Smooth muscle cell (in vitro differentiated cells): Measurements from ENCODE around the gene CEP41. TPM values are rescaled to one million over a fixed set of nuclear protein-coding genes. Genes with fewer than 3 reads are reported as not detected.

Source experiments
- DNase-seq: peaks from one replicate; lab custom pipeline; 2025; ENCODE audit not compliant: unreplicated experiment; lab: John Stamatoyannopoulos, UW
- H2AFZ ChIP-seq: fragments of 200-600 bp; sonication (generic); 2 replicates; pipeline ENCODE4 v1.6.0; 2016; ENCODE audit warnings: antibody characterized with exemption, low read depth, mild to moderate bottlenecking
- H3F3A ChIP-seq: fragments of 200-600 bp; sonication (generic); 2 replicates; pipeline ENCODE4 v1.6.0; 2017; ENCODE audit warnings: antibody characterized with exemption, low read depth
- H3K27ac ChIP-seq: fragments of 200-600 bp; sonication (generic); 2 replicates; pipeline ENCODE4 v1.5.1; 2016; ENCODE audit warnings: low read depth, mild to moderate bottlenecking
- H3K27me3 ChIP-seq: fragments of 200-600 bp; sonication (generic); 2 replicates; pipeline ENCODE4 v1.6.1; 2016; ENCODE audit warnings: low read depth, mild to moderate bottlenecking
- H3K36me3 ChIP-seq: fragments of 200-600 bp; sonication (generic); 2 replicates; pipeline ENCODE4 v1.5.1; 2016; ENCODE audit warnings: low read depth
- H3K4me1 ChIP-seq: fragments of 200-600 bp; sonication (generic); 2 replicates; pipeline ENCODE4 v1.5.1; 2016; ENCODE audit warnings: low read depth
- H3K4me2 ChIP-seq: fragments of 200-600 bp; sonication (generic); 2 replicates; pipeline ENCODE4 v1.6.0; 2016; ENCODE audit warnings: mild to moderate bottlenecking
- H3K4me3 ChIP-seq: fragments of 200-600 bp; sonication (generic); 2 replicates; pipeline ENCODE4 v1.5.1; 2016; ENCODE audit warnings: mild to moderate bottlenecking
- H3K79me2 ChIP-seq: fragments of 200-600 bp; sonication (generic); 2 replicates; pipeline ENCODE4 v1.6.0; 2016; ENCODE audit warnings: low read depth, mild to moderate bottlenecking
- H3K9ac ChIP-seq: fragments of 200-600 bp; sonication (generic); 2 replicates; pipeline ENCODE4 v1.6.0; 2016; ENCODE audit warnings: low read depth
- H3K9me3 ChIP-seq: fragments of 200-600 bp; sonication (generic); replicated peaks from 2 replicates; pipeline ENCODE4 v1.5.1; 2016; ENCODE audit warnings: low read depth
- H4K20me1 ChIP-seq: fragments of 200-600 bp; sonication (generic); 2 replicates; pipeline ENCODE4 v1.6.0; 2016; ENCODE audit warnings: low read depth
- WGBS: methylation state at CpG from one replicate; pipeline ENCODE4 v1.1.7; 2016; ENCODE audit warnings: low lambda C conversion rate; 5-methylcytosine and 5-hydroxymethylcytosine counted together
- polyA plus RNA-seq: library from polyadenylated mRNA; unstranded; fragments of >200 nt; fragmentation: Nextera tagmentation; extraction: Ambion mirVana; gene quantifications from 2 replicates; pipeline ENCODE4 v1.2.1, GENCODE V29; 2016
- total RNA-seq: library from RNA; depleted of rRNA; stranded (reverse); fragments of >200 nt; gene quantifications from 2 replicates; pipeline ENCODE4 v1.2.3, GENCODE V29; 2014
- TF ChIP-seq, protein P1 (sequence below): fragments of 200-600 bp; sonication (generic); IDR thresholded peaks from 2 replicates; pipeline ENCODE4 v1.5.1; 2017; ENCODE audit warnings: borderline replicate concordance, mild to moderate bottlenecking, antibody characterized with exemption; ENCODE audit not compliant: insufficient read depth, poor library complexity, severe bottlenecking

The CEP41 gene
- total and polyA plus RNA-seq, 2 experiments from 2014 or later = 18.3 to 35.1 TPM

DNA sequence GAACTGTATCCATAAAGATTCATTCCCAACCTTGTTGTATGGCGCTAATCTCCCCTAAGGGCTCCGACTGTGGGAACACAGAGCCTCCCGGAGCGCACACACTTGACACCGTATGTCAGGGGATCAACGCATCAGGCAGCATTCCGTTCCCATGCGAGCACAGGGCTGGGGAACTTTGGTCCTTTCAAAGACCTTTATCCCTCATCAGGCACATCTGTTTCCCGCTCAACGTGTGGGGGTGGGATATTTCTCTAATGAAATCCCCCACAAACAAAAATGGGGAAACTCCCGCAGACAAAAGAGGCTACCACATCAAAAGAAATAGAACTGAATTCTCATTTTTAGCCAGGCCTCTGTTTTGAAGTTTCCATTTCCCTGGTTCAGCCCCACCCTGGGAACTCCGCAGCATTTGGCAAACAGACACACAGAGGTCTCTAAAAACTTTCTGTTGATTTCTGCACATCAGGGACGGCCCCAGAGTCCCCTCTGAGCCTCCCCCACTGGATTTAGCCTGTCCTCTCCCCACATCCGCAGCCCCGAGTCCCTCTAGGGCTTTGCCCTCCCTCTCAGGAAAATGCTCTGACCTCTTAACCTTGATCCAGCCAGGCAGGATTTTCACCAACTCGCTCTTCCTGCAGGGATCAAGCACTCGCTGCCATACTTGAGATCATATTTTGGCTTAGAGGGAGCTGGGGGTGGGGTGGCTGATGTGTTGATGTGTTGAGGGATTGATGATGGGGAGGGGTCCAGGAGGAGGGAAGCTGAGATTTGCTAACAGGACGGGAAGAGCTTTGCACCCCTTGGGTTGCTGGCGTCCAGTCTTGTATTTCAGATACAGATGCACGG, 89.6 kb downstream of the CEP41 start:
- Histone ChIP-seq H2AFZ (peak overlapping the region; percentile 46), H3K9ac (peak overlapping the region; percentile 19), H3F3A (peaks cover 28% of the 10 kb centered on the region), H3K9me3 (no peaks in the 10 kb centered on the region), H3K36me3 (no peaks in the 10 kb centered on the region), H3K4me1 (peaks cover 43% of the 10 kb centered on the region), H3K4me3 (no peak overlapping the region), H3K27me3 (no peaks in the 10 kb centered on the region), H3K27ac (peak overlapping the region; percentile 41), H4K20me1 (no peaks in the 10 kb centered on the region), H3K79me2 (no peaks in the 10 kb centered on the region), H3K4me2 (peak overlapping the region; percentile 73)
- 12% methylated on average over 20 of the region's 20 CpGs for WGBS
- TF ChIP-seq, protein P1, sequence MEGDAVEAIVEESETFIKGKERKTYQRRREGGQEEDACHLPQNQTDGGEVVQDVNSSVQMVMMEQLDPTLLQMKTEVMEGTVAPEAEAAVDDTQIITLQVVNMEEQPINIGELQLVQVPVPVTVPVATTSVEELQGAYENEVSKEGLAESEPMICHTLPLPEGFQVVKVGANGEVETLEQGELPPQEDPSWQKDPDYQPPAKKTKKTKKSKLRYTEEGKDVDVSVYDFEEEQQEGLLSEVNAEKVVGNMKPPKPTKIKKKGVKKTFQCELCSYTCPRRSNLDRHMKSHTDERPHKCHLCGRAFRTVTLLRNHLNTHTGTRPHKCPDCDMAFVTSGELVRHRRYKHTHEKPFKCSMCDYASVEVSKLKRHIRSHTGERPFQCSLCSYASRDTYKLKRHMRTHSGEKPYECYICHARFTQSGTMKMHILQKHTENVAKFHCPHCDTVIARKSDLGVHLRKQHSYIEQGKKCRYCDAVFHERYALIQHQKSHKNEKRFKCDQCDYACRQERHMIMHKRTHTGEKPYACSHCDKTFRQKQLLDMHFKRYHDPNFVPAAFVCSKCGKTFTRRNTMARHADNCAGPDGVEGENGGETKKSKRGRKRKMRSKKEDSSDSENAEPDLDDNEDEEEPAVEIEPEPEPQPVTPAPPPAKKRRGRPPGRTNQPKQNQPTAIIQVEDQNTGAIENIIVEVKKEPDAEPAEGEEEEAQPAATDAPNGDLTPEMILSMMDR = no peak
- no peak for DNase-seq

DNA sequence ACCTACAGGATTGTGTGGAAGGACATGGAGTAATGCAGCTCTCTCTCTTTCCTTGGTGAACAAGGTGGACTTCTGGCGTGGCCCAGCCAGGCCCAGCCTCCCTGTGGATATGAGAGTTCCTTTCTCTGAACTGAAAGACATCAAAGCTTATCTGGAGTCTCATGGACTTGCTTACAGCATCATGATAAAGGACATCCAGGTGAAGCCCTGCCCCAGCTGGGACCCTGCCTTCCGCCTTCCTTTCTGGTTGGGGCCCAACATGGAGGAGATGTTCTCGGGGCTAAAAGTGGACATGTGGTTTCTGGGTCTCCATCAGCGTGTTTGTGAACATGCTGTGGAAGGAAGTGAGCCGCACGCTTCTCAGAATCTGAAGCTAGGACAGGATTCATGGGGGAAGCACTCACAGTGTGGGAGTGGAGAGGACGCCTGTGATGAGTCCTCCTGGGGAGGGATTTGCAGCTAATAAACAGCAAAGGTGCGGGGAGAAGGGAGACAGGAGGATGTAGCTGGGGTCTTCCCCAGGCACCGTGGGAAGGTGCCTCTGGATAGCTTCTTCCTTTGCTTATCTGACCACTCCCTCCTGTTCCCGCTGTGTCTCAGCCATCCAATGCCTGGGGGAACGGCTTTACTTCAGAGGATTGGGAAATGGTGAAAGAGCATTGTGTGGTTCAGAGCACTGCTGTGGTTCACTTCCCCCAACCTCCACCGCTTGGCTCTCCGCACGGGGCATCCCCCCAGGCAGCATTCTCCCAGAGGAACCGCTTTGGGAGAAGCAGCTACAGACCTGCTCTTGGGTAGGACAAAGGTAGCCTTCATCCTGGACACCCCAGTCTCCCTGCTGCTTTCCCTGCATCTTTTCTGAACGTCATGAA, 90.7 kb downstream of the CEP41 start:
- 25% methylated on average over 16 of the region's 16 CpGs for WGBS
- Histone ChIP-seq H3K27me3 (no peaks in the 10 kb centered on the region), H4K20me1 (no peaks in the 10 kb centered on the region), H3K4me2 (peak overlapping the region; percentile 73), H3K36me3 (no peaks in the 10 kb centered on the region), H3K4me3 (no peak overlapping the region), H3K9ac (peak overlapping the region; percentile 19), H3K27ac (peak overlapping the region; percentile 41), H3K9me3 (no peaks in the 10 kb centered on the region), H3K4me1 (peaks cover 48% of the 10 kb centered on the region), H3K79me2 (no peaks in the 10 kb centered on the region), H2AFZ (peak overlapping the region; percentile 46), H3F3A (peaks cover 20% of the 10 kb centered on the region)
- no peak for DNase-seq
- TF ChIP-seq, protein P1 = no peak

- no peak overlapping the region for H3K9ac ChIP-seq
- H3F3A ChIP-seq = peaks cover 15% of the 10 kb centered on the region
- no peaks in the 10 kb centered on the region for H3K79me2 ChIP-seq
- TF ChIP-seq, protein P1 = no peak
- DNase-seq = no peak
- H3K9me3 ChIP-seq = no peaks in the 10 kb centered on the region
- no peaks in the 10 kb centered on the region for H3K27me3 ChIP-seq
- H3K27ac ChIP-seq = no peak overlapping the region
- H3K4me3 ChIP-seq = no peak overlapping the region
- no peaks in the 10 kb centered on the region for H3K36me3 ChIP-seq
- WGBS = 89% methylated on average over 12 of the region's 12 CpGs
- peaks cover 44% of the 10 kb centered on the region for H3K4me1 ChIP-seq
- no peak overlapping the region for H2AFZ ChIP-seq
- no peaks in the 10 kb centered on the region for H4K20me1 ChIP-seq
- no peak overlapping the region for H3K4me2 ChIP-seq
Observed at GRCh38 chr7:130346941-130347340, 93.9 kb downstream of the CEP41 start.
